ENCODE results near the gene FRMD4A. TPM values are rescaled to one million over a fixed set of nuclear protein-coding genes. Genes with fewer than 3 reads are reported as not detected.

The FRMD4A gene
- total and polyA plus RNA-seq, 2 of the 4 experiments (the other 2 are of a cell fraction) = 30.3 to 68.8 TPM

- H3K4me3 ChIP-seq (ENCODE audit: insufficient read depth, low read depth, low read length) = no peak overlapping the region; the same call in 1 of the 2 replicates
- peak overlapping the region; percentile 91 for H3K14ac ChIP-seq (replicated peaks; ENCODE audit: low read depth, low read length)
- ATAC-seq (ENCODE audit: low read depth) (peak; percentile 84), DNase-seq (peak; percentile 98)
- H2AFZ ChIP-seq (replicated peaks; ENCODE audit: low read length, poor library complexity) = peak overlapping the region; percentile 83
- H2AK5ac ChIP-seq (ENCODE audit: low read depth, low read length) = peak overlapping the region; percentile 98
- H2BK5ac ChIP-seq (ENCODE audit: low read depth, low read length, poor library complexity, severe bottlenecking) = peak overlapping the region; percentile 98
- WGBS, 2 experiments (ENCODE audit: extremely low coverage in 2 of 2, insufficient read length in 1 of 2) = 0% methylated on average over 4 of the region's 7 CpGs; no CpG with 5 or more reads in 1 of the 2 experiments
- peak overlapping the region; percentile 98 for H2BK20ac ChIP-seq (ENCODE audit: low read depth, low read length)
- BruUV-seq (replicated peaks) = no TSS peak
- peaks cover 35 to 85% of the 10 kb centered on the region in 2 experiments for H3K79me1 ChIP-seq (ENCODE audit: low read depth in 1 of 2, low read length in 2 of 2)
- intact Hi-C loops (cut with micrococcal nuclease) = no loop called here
- peak overlapping the region; percentile 81 for H3K27ac ChIP-seq (ENCODE audit: insufficient read depth, low read length)
- H3K9me1 ChIP-seq (ENCODE audit: insufficient read depth, low read length) = peaks cover 23% of the 10 kb centered on the region
- H3K27me3 ChIP-seq (ENCODE audit: control insufficient read depth, insufficient read depth, low read length) = no peaks in the 10 kb centered on the region
- in situ Hi-C loops (cut with MboI; ENCODE audit: low sequenced_read_pairs) = no loop called here
- ChIA-PET CTCF (interaction anchor here (0.7 kb wide), 1 partner anchor 106 kb away, joined by 3 read pairs; no protein-coding TSS in a partner anchor), POLR2A (ENCODE audit: unreplicated experiment) (interaction anchor here (0.6 kb wide), 1 partner anchor 72 kb away, joined by 8 read pairs; no protein-coding TSS in a partner anchor)
- H4K5ac ChIP-seq (ENCODE audit: low read depth, low read length) = peak overlapping the region; percentile 95
- dilution Hi-C loops (cut with HindIII; ENCODE audit: low sequenced_read_pairs, unreplicated experiment) = no loop called here
- H3K36me3 ChIP-seq (ENCODE audit: control insufficient read depth, insufficient read depth, low read length) = no peaks in the 10 kb centered on the region
- peak overlapping the region; percentile 93 for H4K91ac ChIP-seq (ENCODE audit: insufficient read depth, low read depth, low read length)
- H3K4ac ChIP-seq (ENCODE audit: low read depth, low read length) = peak overlapping the region; percentile 97
- H3K9me3 ChIP-seq (ENCODE audit: control insufficient read depth, insufficient read depth, low read length) = no peaks in the 10 kb centered on the region
- no peaks in the 10 kb centered on the region for H4K20me1 ChIP-seq (ENCODE audit: insufficient read depth, low read length)
- H2AK9ac ChIP-seq (replicated peaks; ENCODE audit: low read depth, low read length, poor library complexity) = peak overlapping the region; percentile 96
- peak overlapping the region; percentile 72; the same call in 2 of the 3 replicates for H2BK15ac ChIP-seq (ENCODE audit: low read depth, low read length)
- peak overlapping the region; percentile 70; the same call in 1 of the 2 replicates for H3K4me2 ChIP-seq (ENCODE audit: low read depth, low read length)
- peak overlapping the region; percentile 96 for H2BK120ac ChIP-seq (ENCODE audit: low read depth, low read length)
- H4K8ac ChIP-seq (ENCODE audit: low read depth in 2 of 2, low read length in 2 of 2) = peak overlapping the region; percentile 87 to 97
- H3K23ac ChIP-seq (ENCODE audit: low read depth, low read length) = peak overlapping the region; percentile 97
- H3K4me1 ChIP-seq (ENCODE audit: control insufficient read depth, insufficient read depth, low read length) = peaks cover 16% of the 10 kb centered on the region
- H3K18ac ChIP-seq (ENCODE audit: low read depth, low read length) = peak overlapping the region; percentile 78
- no peak overlapping the region for H3K9ac ChIP-seq (ENCODE audit: low read depth, low read length)
- peak overlapping the region; percentile 51 for H3K56ac ChIP-seq (ENCODE audit: extremely low read depth, insufficient read depth, low read length)
- TF ChIP-seq SMC3 (IDR thresholded peaks at IDR 0.05; ENCODE audit: low read depth, low read length) = no peak
- TF ChIP-seq USF2 (IDR thresholded peaks at IDR 0.05; ENCODE audit: low read depth, low read length) = peak; percentile 43; the same call in 1 of the 2 replicates
- TF ChIP-seq FOS (IDR thresholded peaks at IDR 0.05; ENCODE audit: low read depth, low read length) = peak; percentile 74
- no peak for TF ChIP-seq RFX5 (IDR thresholded peaks at IDR 0.05; ENCODE audit: low read depth, low read length)
- TF ChIP-seq RCOR1 (IDR thresholded peaks at IDR 0.05; ENCODE audit: insufficient replicate concordance, low read length) = no peak
- TF ChIP-seq NFE2L2 (IDR thresholded peaks at IDR 0.05; ENCODE audit: low read depth, low read length) = peak; percentile 49; the same call in 1 of the 2 replicates
- no peak for TF ChIP-seq CHD1 (IDR thresholded peaks at IDR 0.05; ENCODE audit: low read depth, low read length)
- 0 out of 2 replicates have a peak, but pooled peaks have one; percentile 23 for TF ChIP-seq MAZ (IDR thresholded peaks at IDR 0.05; ENCODE audit: borderline replicate concordance, low read depth, low read length)
- TF ChIP-seq RAD21 (IDR thresholded peaks at IDR 0.05; ENCODE audit: low read length) = no peak
- no peak for TF ChIP-seq POLR2A (IDR thresholded peaks at IDR 0.05; ENCODE audit: low read depth, low read length)
- no peak for TF ChIP-seq CTCF (conservative IDR thresholded peaks at IDR 0.05; ENCODE audit: low read depth, low read length)
- peak; percentile 70 for TF ChIP-seq MAFK (IDR thresholded peaks at IDR 0.05; ENCODE audit: low read depth, low read length)
- no peak for TF ChIP-seq MXI1 (IDR thresholded peaks at IDR 0.05; ENCODE audit: borderline replicate concordance, low read depth, low read length)
- no peak for TF ChIP-seq CEBPB (IDR thresholded peaks at IDR 0.05; ENCODE audit: low read depth, low read length)
- TF ChIP-seq ELK1 (IDR thresholded peaks at IDR 0.05; ENCODE audit: borderline replicate concordance, low read depth, low read length) = no peak
Measured at GRCh38 chr10:13882119-13882711, 448.5 kb downstream of the FRMD4A start.

Data from IMR-90 (cell line).